ENCODE results near the gene ABCD3.

DNA sequence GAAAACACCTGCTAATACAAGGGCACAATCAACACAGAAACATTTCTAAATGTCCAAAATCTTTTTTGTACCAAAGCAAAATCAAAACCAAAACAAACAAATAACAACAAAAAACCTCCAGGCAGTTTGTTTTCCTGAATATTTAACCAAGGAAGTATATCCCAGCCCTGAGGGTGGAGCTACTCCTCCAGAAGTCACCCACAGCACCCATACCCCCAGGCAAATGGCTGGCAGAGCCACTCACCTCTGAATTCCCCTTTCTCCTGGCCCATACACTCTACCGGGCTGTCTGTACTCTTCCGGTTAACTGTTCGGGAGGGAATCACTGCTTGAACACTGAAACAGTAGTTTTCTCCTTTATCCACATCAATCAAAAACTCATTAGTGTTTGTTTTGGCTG, 113.9 kb downstream of the ABCD3 start:
- TF ChIP-seq CTCF (IDR thresholded peaks at IDR 0.05) (no peak), POLR2A (IDR thresholded peaks at IDR 0.05) (no peak), EP300 (IDR thresholded peaks at IDR 0.05) (no peak)
